Measurements from ENCODE around the gene FAF1.

DNA sequence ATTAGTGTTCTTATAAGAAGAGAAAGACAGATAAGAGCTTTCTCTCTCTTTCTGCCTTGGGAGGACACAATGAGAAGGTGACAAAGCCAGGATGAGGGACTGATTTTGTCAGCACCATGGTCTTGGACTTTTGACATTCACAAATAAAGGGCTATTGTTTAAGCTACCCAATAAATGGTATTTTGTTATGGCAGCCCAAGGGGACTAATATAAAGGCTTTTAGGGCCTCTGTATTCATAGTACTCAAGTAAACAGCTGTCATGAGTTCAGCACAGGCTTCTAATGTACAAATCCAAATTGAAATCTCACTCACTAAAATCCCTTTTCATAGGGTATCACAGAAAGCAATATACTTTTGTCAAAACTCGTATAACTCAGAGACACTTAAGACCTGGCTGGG is 242.7 kb downstream of the FAF1 start:
- TF ChIP-seq EZH2 (IDR thresholded peaks at IDR 0.05; ENCODE audit: insufficient read depth, poor library complexity, severe bottlenecking) (no peak), EZH2phosphoT487 (IDR thresholded peaks at IDR 0.05; ENCODE audit: insufficient read depth, low read depth) (no peak)

All from GM23248 (cell line).